Measurements from ENCODE around the gene KRTAP12-1. TPM values are rescaled to one million over a fixed set of nuclear protein-coding genes. Genes with fewer than 3 reads are reported as not detected.

The KRTAP12-1 gene
- total RNA-seq, 1 experiment from 2014 or later: not detected

- intact Hi-C loops (cut with micrococcal nuclease; ENCODE audit: unreplicated experiment): no loop called here
- no peaks in the 10 kb centered on the region for H3K4me1 ChIP-seq (ENCODE audit: control insufficient read depth, insufficient read depth, low read length)
- H3K4me3 ChIP-seq (ENCODE audit: low read depth in 2 of 2, low read length in 2 of 2): no peak overlapping the region
- no peak for TF ChIP-seq TCF7L2 (IDR thresholded peaks at IDR 0.05; ENCODE audit: low read depth, low read length)
- TF ChIP-seq POLR2AphosphoS5 (IDR thresholded peaks at IDR 0.05; ENCODE audit: low read depth, low read length): no peak
- no peaks in the 10 kb centered on the region for H3K27me3 ChIP-seq (ENCODE audit: control insufficient read depth, insufficient read depth, low read length)
- CTCF ChIA-PET: no interaction called here
- ATAC-seq (no peak), DNase-seq (ENCODE audit: low read depth, low spot score) (no peak)
- H3K36me3 ChIP-seq (ENCODE audit: control insufficient read depth, insufficient read depth, low read length): no peaks in the 10 kb centered on the region
- BruUV-seq (replicated peaks): no TSS peak
- no peaks in the 10 kb centered on the region for H3K9me3 ChIP-seq (ENCODE audit: control insufficient read depth, insufficient read depth, low read depth, low read length)
- POLR2A ChIA-PET: no interaction called here
- H3K27ac ChIP-seq (ENCODE audit: low read length): no peak overlapping the region
- in situ Hi-C loops (cut with HindIII; ENCODE audit: low pct_unique_long_range_greater_than_20kb, low sequenced_read_pairs): no loop called here
Observed at GRCh38 chr21:44650265-44650972, 31.5 kb downstream of the KRTAP12-1 start.

GRCh38 chr21:44649521-44650100 is 32.4 kb downstream of the KRTAP12-1 start:
- POLR2A ChIA-PET: no interaction called here
- no peaks in the 10 kb centered on the region for H3K27me3 ChIP-seq (ENCODE audit: control insufficient read depth, insufficient read depth, low read length)
- DNase-seq (ENCODE audit: low read depth, low spot score) (no peak), ATAC-seq (no peak)
- no peaks in the 10 kb centered on the region for H3K4me1 ChIP-seq (ENCODE audit: control insufficient read depth, insufficient read depth, low read length)
- BruUV-seq (replicated peaks): no TSS peak
- intact Hi-C loops (cut with micrococcal nuclease; ENCODE audit: unreplicated experiment): no loop called here
- no peaks in the 10 kb centered on the region for H3K36me3 ChIP-seq (ENCODE audit: control insufficient read depth, insufficient read depth, low read length)
- in situ Hi-C loops (cut with HindIII; ENCODE audit: low pct_unique_long_range_greater_than_20kb, low sequenced_read_pairs): no loop called here
- no peak for TF ChIP-seq CTCF (IDR thresholded peaks at IDR 0.05)
- no peak for TF ChIP-seq POLR2AphosphoS5 (IDR thresholded peaks at IDR 0.05; ENCODE audit: low read depth, low read length)
- TF ChIP-seq SIN3A (IDR thresholded peaks at IDR 0.05; ENCODE audit: borderline replicate concordance, insufficient read depth, low read depth, low read length): no peak
- no peak for TF ChIP-seq REST (IDR thresholded peaks at IDR 0.05; ENCODE audit: insufficient read depth in 1 of 2, low read depth in 2 of 2, low read length in 1 of 2)
- TF ChIP-seq TCF7L2 (IDR thresholded peaks at IDR 0.05; ENCODE audit: low read depth, low read length): no peak
- H3K4me3 ChIP-seq (ENCODE audit: low read depth in 2 of 2, low read length in 2 of 2): no peak overlapping the region
- CTCF ChIA-PET: no interaction called here
- no peak overlapping the region for H3K27ac ChIP-seq (ENCODE audit: low read length)
- no peaks in the 10 kb centered on the region for H3K9me3 ChIP-seq (ENCODE audit: control insufficient read depth, insufficient read depth, low read depth, low read length)
